Activated CD8-positive, alpha-beta memory T cell treated with anti-CD3 and anti-CD28 coated beads, Interleukin-2, amount 50 U/mL, for 1 hour (primary cell): Measurements from ENCODE around the gene FMO1.
"Not testable (repeated sequence)": the region's sequence is repeated elsewhere in the genome, so short reads cannot be mapped to it uniquely, and the experiment has no call there.

Experiments
- DNase-seq: peaks from one replicate; pipeline ENCODE4 v3.0.0-alpha.2; 2020; ENCODE audit errors: extremely low read depth

FMO1 gene

GRCh38 chr1:171280599-171280998, 32.3 kb downstream of the FMO1 start:
- DNase-seq, result no peak

DNA sequence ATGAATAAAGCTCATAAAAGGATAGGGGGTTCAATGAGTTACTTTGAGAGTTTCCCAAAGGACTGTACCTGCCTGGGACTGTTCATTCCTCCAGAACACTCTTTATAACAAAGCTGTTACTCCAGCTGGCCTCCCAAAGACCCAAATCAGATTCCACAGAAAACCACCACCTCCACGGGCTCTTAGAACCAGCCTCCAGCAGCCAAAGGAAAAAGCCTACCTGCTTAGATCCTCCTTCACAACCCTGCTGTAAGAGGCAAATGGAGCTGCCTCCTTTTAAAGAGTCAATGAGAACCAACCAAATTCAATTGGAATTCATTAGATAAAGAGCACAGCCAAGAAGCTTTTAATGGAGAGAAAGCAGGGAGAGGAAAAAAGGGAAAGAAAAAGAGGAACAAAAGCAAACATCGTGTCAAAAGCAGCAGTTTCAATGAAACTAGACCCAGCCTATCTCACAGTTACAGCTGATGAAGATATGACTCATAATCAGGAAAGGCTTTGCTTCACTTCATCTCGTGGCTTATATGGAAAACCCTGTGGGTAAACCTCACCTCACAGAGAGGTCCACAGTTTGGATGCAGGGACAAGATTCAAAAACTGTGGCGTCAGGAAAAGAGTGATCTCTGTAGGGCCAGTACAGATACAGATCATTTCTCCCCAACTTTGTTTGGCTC, 37.9 kb downstream of the FMO1 start:
- no peak for DNase-seq

- no peak for DNase-seq
Measured at GRCh38 chr1:171290621-171291020, 42.3 kb downstream of the FMO1 start.

DNA sequence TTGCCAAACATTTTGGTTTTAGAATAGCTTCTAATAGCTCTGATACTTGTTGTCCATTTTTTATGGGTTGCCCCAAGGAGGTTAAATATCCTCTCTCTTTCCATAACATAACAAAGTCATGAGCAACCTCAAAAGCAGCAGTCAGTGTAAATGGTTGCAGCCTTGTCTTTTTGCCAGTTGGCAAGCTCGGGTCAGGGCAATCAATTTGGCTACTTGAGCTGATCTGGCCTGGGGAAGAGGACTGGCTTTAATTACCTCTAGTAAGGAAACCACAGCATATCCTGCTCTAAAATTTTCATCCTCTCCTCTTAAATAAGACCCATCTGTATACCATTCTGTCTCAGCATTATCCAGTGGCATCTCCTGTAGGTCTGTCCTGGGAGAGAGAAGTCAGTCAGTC, 44.5 kb downstream of the FMO1 start:
- DNase-seq, result no peak

- not testable (repeated sequence) for DNase-seq
Measured at GRCh38 chr1:171295383-171295782, 47.1 kb downstream of the FMO1 start.

- DNase-seq, result no peak
Measured at GRCh38 chr1:171295821-171296220, 47.5 kb downstream of the FMO1 start.

- no peak for DNase-seq
Measured at GRCh38 chr1:171296897-171297296, 48.6 kb downstream of the FMO1 start.

DNA sequence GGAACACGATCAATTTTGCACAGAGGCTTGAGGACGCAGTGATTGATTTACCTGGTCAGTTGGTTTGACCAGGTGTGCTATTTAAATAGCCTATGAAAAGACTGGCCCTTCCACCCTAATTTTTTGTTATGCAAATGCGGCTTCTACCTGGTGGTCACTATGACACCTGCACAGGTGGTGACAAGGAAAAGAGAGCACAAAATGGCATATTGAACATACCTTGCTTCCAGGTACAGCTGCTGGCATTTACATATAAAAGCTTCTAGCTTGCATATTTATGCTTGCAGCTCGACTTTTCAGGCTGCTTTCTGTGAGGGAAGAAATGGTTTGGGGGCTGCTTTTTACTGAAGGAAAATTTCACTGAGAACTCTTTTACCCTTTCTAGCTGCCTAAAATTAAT, 50.4 kb downstream of the FMO1 start:
- DNase-seq, result no peak

- no peak for DNase-seq
Measured at GRCh38 chr1:171299342-171299741, 51.0 kb downstream of the FMO1 start.

GRCh38 chr1:171300401-171300800, 52.1 kb downstream of the FMO1 start:
- DNase-seq, result no peak

GRCh38 chr1:171310661-171311087, 62.4 kb downstream of the FMO1 start:
- DNase-seq, result no peak

DNA sequence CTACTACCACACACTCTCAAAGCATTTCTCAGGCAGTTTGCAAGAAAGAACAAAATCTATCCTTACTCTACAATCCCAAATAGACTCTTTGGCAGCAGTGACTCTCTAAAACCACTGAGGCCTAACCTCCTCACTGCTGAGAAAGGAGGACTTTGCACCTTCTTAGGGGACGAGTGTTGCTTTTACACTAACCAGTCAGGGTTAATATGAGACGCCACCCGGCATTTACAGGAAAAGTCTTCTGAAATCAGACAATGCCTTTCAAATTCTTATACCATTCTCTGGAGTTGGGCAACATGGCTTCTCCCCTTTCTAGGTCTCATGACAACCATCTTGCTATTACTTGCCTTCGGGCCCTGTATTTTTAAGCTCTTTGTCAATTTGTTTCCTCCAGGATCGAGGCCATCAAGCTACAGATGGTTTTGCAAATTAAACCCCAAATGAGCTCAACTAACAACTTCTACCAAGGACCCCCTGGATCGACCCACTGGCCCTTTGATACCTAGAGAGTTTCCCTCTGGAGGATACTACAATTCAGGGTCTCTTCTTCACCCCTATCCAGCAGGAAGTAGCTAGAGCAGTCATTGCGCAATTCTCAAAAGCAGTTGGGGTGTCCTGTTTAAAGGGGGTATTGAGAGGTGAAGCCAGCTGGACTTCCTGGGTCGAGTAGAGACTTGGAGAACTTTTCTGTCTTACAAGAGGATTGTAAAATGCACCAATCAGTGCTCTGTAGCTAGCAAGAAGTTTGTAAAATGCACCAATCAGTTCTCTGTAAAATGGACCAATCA, 63.7 kb downstream of the FMO1 start:
- DNase-seq, result no peak

DNA sequence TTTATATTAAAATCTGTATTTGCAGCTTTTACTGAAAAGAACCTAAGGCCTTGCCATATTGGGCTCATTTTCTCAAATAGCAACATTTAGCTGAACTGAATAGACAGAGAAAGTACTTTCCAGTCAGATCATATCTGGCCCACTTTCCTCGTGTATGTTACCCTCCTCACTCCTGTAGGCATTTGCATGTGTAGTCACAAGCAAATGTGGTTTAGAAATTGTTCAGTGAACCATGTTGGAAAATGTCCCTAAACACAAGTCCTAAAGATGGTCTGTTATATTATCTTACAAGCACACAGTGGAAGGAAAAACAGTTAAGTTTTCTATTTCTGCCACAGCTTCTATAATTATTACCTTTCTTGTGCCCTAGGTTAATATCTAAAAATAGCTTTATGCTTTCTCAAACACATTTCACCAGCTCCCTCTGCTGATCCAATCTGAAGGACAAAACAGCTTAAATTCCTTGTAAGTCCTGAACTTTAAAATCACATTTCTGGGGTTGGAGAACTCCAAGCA, 65.1 kb downstream of the FMO1 start:
- no peak for DNase-seq

DNA sequence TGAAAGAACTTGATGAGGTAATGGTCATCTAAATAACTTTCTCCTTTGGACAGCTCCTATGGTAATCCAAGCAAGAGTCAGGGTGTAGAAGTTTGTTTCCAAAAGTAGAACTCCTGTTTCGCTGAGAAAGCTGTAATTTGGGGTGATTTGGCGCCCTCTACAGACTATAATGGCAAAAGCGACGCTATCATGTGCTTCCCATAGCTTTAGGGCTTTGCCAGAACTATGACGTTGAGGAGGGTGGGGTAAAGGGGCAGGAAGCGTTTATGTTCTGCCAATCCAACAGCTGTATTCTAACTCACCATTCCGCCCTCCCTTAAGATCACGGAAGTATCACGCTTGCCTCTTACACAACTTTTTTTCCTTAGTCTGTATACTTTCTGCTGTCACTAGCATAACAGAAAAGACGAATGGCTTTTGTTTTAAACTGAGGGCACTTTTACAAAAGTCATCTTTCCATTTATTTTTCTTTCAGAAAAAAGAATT, 65.6 kb downstream of the FMO1 start, which contains the start of gene FMO4:
Gene FMO4 (plus strand): TSS at position 349 of the 486 bp plus-strand sequence. CDS start 5,643 bp downstream, outside the sequence.
- DNase-seq, result peak; percentile 69

GRCh38 chr1:171329251-171329650, 81.0 kb downstream of the FMO1 start:
- no peak for DNase-seq

DNA sequence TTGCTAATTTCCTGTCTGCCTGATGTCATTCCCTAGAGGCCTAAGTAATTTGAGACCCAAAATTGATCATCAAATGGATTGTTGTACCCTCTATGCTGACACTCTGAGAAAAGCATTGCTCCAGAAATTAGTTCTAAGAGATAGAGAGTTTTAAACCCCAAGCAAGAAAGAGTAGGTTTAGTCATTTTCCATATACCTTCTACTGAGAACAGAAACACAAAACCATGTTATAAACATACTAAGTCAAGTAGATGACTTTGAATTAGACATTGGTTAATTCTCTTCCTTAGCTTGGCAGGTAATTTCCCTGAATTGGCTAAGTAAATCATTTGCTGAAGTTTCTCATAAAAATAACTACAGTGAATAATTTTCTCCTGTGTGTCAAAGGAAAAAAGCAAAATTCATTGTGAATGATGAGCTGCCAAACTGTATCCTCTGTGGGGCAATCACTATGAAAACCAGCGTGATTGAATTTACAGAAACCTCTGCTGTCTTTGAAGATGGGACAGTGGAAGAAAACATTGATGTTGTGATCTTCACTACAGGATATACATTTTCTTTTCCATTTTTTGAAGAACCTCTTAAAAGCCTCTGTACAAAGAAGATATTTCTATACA, 85.8 kb downstream of the FMO1 start:
- no peak for DNase-seq
